ENCODE data around the gene ACSL3. TPM values are rescaled to one million over a fixed set of nuclear protein-coding genes. Genes with fewer than 3 reads are reported as not detected.

ACSL3 gene
- total RNA-seq, 4 donors from 2014 or later = 25.6 to 52.2 (median 47.2) TPM

DNA sequence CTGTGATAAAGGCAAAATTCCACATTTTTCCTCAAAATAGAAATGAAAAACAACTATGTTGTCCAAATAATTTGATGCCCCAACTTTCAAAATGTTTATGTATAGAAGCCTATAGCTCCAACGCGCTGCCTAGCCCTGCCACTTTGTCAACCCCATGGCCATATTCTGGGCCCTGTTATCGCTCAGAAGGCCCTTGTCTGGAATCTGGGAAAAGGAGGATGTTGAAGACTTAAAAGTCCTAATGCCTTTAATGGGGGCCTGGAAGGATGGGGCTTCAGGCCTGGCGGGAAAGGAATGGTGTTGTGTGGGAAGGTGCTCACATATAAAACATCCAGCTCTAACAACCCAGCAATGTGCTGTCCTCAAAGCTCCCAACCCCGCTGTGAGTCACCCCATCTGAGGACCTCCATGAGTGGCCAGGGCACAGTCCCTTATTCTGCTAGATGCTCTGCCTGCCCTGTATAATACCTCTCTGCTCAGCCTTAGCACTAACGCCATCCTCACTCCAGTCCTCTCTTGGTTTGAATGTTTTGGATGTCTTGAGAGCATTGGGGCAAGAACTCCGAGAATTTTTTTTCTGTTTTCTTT, 86.0 kb downstream of the ACSL3 start:
- no peaks in the 10 kb centered on the region for H3K9me3 ChIP-seq
- peaks cover 0 to 3% (median 0%) of the 10 kb centered on the region in 4 donors for H3K4me1 ChIP-seq
- DNase-seq = no peak
- TF ChIP-seq POLR2A (IDR thresholded peaks at IDR 0.05) = no peak
- TF ChIP-seq, protein P1, sequence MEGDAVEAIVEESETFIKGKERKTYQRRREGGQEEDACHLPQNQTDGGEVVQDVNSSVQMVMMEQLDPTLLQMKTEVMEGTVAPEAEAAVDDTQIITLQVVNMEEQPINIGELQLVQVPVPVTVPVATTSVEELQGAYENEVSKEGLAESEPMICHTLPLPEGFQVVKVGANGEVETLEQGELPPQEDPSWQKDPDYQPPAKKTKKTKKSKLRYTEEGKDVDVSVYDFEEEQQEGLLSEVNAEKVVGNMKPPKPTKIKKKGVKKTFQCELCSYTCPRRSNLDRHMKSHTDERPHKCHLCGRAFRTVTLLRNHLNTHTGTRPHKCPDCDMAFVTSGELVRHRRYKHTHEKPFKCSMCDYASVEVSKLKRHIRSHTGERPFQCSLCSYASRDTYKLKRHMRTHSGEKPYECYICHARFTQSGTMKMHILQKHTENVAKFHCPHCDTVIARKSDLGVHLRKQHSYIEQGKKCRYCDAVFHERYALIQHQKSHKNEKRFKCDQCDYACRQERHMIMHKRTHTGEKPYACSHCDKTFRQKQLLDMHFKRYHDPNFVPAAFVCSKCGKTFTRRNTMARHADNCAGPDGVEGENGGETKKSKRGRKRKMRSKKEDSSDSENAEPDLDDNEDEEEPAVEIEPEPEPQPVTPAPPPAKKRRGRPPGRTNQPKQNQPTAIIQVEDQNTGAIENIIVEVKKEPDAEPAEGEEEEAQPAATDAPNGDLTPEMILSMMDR (IDR thresholded peaks at IDR 0.05) = no peak
- H3K36me3 ChIP-seq = no peaks in the 10 kb centered on the region
- H3K27ac ChIP-seq = no peak overlapping the region
- no peaks in the 10 kb centered on the region for H3K27me3 ChIP-seq
- no peak overlapping the region for H3K4me3 ChIP-seq

DNA sequence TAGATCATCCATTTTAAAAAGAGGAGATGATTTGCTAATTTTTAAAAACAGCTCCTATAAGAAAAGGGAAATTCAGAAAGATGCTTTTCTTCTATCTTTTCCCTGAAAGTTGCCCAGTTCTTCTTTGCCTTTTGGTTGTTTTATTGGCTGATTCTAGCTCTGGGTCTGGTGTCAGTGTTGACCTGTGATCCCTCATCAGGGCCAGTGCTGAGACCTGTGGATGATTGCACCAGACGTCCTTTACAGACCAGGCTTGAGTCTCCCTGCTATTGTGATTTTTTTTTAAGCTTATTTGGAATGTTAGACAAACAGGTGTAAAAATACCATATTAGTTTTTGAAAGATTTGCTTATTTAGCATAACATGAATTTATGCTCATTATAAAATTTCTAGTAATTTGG, 88.2 kb downstream of the ACSL3 start:
- Histone ChIP-seq H3K9me3 (no peaks in the 10 kb centered on the region), H3K4me1 (peaks cover 0 to 3% (median 0%) of the 10 kb centered on the region in 4 donors), H3K27me3 (no peaks in the 10 kb centered on the region), H3K27ac (no peak overlapping the region), H3K4me3 (no peak overlapping the region), H3K36me3 (no peaks in the 10 kb centered on the region)
- no peak for TF ChIP-seq POLR2A (IDR thresholded peaks at IDR 0.05)
- TF ChIP-seq, protein P1 (IDR thresholded peaks at IDR 0.05) = no peak
- DNase-seq = no peak

DNA sequence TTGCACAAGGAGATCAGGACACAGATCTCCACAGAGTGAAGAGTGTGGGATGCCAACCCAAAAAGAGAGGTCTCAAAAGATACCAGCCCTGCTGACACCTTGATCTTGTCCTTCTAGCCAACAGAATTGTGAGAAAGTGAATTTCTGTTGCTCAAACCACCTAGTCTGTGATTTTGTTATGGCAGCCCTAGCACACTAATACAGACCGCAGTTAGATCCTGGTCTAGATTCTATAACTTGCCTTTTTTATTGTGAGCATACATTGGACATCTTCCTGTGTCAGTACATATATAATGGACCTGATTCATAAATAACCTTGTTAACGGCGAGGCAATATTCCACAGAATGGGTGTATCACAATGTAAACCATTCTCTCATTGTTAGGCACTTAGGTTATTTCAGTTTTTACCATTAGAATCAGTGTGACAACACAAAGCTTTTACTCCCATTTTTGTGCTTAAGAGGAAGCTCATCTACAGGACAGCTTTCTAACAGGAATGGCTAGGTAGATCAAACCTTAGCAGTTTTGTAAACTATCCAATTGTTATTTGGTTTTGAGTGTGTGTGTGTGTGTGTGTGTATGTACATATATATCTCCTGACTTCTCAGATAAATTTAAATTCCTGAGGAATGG, 89.0 kb downstream of the ACSL3 start:
- TF ChIP-seq, protein P1 (IDR thresholded peaks at IDR 0.05) = no peak
- no peak for TF ChIP-seq POLR2A (IDR thresholded peaks at IDR 0.05)
- Histone ChIP-seq H3K27ac (no peak overlapping the region), H3K27me3 (no peaks in the 10 kb centered on the region), H3K4me1 (peaks cover 0 to 2% (median 0%) of the 10 kb centered on the region in 4 donors), H3K4me3 (no peak overlapping the region), H3K9me3 (no peaks in the 10 kb centered on the region), H3K36me3 (no peaks in the 10 kb centered on the region)
- no peak for DNase-seq

DNA sequence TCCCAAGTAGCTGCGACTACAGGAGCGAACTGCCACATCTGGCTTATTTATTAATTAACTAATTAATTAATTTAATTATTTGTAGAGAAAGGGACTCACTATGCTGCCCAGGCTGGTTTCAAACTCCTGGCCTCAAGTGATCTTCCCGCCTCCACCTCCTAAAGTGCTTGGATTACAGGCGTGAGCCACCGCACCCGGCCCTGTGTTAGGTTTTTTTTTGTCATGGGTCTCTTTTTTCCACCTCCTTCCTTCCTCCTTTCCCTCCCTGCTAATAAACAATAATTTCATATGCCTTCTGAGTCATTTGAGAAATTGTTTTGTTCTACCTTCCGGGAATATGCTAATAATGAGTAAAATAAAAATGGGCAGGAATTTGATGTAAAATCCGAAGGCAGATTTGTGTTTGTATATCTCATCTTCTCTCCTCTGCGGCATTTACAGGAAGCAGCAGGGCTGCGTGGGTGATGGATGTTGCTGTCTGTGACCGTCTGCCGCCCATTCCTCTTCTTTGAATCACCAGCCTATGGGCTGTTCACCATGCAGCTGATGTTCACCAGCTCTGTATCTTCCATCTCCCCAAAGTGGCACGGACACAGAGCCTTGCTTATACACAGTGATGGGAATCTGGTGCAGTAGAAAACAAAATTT, 89.9 kb downstream of the ACSL3 start:
- Histone ChIP-seq H3K27me3 (no peaks in the 10 kb centered on the region), H3K4me3 (no peak overlapping the region), H3K36me3 (no peaks in the 10 kb centered on the region), H3K27ac (no peak overlapping the region), H3K4me1 (no peaks in the 10 kb centered on the region), H3K9me3 (no peaks in the 10 kb centered on the region)
- TF ChIP-seq POLR2A (IDR thresholded peaks at IDR 0.05) = no peak
- TF ChIP-seq, protein P1 (IDR thresholded peaks at IDR 0.05) = no peak
- DNase-seq = no peak

DNA sequence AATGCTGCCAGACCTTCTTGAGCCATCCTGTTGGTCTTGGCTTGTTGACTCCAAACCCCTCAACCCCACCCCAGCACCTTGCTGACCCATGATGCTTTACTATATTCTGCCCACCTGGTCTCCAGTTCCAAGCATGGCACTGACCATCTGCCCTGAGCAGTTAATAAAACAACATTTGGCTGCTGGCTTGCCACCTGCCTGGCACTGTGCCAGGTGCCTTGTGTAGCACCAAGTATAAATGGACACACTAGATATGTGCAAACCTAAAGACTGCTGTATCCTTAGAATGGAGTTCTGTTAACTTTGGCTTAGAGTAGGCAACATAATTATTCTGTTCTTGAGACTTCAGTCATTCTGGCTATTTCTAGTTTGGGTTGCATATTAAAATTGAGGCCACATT, 91.4 kb downstream of the ACSL3 start:
- no peak for DNase-seq
- no peak overlapping the region for H3K27ac ChIP-seq
- no peaks in the 10 kb centered on the region for H3K27me3 ChIP-seq
- no peaks in the 10 kb centered on the region for H3K36me3 ChIP-seq
- no peak overlapping the region for H3K4me3 ChIP-seq
- TF ChIP-seq, protein P1 (IDR thresholded peaks at IDR 0.05) = no peak
- no peak for TF ChIP-seq POLR2A (IDR thresholded peaks at IDR 0.05)
- H3K9me3 ChIP-seq = no peaks in the 10 kb centered on the region
- no peaks in the 10 kb centered on the region for H3K4me1 ChIP-seq

All from Peyer's patch (tissue), 4 donors.